Stimulated activated effector memory CD8-positive, alpha-beta T cell treated with anti-CD3 and anti-CD28 coated beads, Interleukin-12 subunit alpha, Interleukin-12 subunit beta, amount 100 ng/mL, for 72 hours (primary cell): ENCODE results near the gene PDS5A.
"Not testable (repeated sequence)": the region's sequence is repeated elsewhere in the genome, so short reads cannot be mapped to it uniquely, and the experiment has no call there.

ENCODE experiments used
- ATAC-seq: fragments of 150-1000 bp; cut with Tn5 transposase; 2 replicates; pipeline ENCODE4 v1.10.0; 2021
- DNase-seq, 2 donors: peaks; one replicate each; pipeline ENCODE4 v3.0.0; 2021 to 2022; ENCODE audit warnings: low spot score in 2 of 2
- H3K27ac Mint-ChIP-seq: one replicate; pipeline ENCODE4 v1.8.0; 2022; ENCODE audit warnings: mild to moderate bottlenecking, mixed read lengths
- H3K36me3 Mint-ChIP-seq: one replicate; pipeline ENCODE4 v1.8.0; 2022; ENCODE audit warnings: mild to moderate bottlenecking, mixed read lengths
- H3K4me1 Mint-ChIP-seq: one replicate; pipeline ENCODE4 v1.8.0; 2022; ENCODE audit warnings: mixed read lengths
- H3K4me3 Mint-ChIP-seq: one replicate; pipeline ENCODE4 v1.8.0; 2022; ENCODE audit warnings: mild to moderate bottlenecking, mixed read lengths
- H3K9me3 Mint-ChIP-seq: one replicate; pipeline ENCODE4 v1.8.0; 2022; ENCODE audit warnings: mixed read lengths

Gene PDS5A

GRCh38 chr4:39813033-39813432 is 164.7 kb downstream of the PDS5A start:
- Mint-ChIP-seq H3K36me3 (peaks cover 39% of the 10 kb centered on the region), H3K4me1 (peaks cover 29% of the 10 kb centered on the region), H3K4me3 (peak overlapping the region; percentile 53), H3K27ac (peak overlapping the region; percentile 100)
- DNase-seq, ATAC-seq, H3K9me3 Mint-ChIP-seq: not testable (repeated sequence)

- Mint-ChIP-seq H3K27ac (peak overlapping the region; percentile 100), H3K9me3 (peaks cover 4% of the 10 kb centered on the region), H3K36me3 (peaks cover 39% of the 10 kb centered on the region), H3K4me3 (peak overlapping the region; percentile 53), H3K4me1 (peaks cover 29% of the 10 kb centered on the region)
- ATAC-seq: peak; percentile 71
- peak in 1 of 2 donors; percentile 7 for DNase-seq
These were observed 165.2 kb downstream of the PDS5A start for GRCh38 chr4:39812500-39812899.

- peaks cover 17% of the 10 kb centered on the region for H3K36me3 Mint-ChIP-seq
- H3K9me3 Mint-ChIP-seq: peaks cover 4% of the 10 kb centered on the region
- no peak for ATAC-seq
- DNase-seq: no peak
- H3K4me3 Mint-ChIP-seq: no peak overlapping the region
- H3K27ac Mint-ChIP-seq: no peak overlapping the region
- H3K4me1 Mint-ChIP-seq: peaks cover 14% of the 10 kb centered on the region
These were observed 169.4 kb downstream of the PDS5A start for GRCh38 chr4:39808231-39808749.

DNA sequence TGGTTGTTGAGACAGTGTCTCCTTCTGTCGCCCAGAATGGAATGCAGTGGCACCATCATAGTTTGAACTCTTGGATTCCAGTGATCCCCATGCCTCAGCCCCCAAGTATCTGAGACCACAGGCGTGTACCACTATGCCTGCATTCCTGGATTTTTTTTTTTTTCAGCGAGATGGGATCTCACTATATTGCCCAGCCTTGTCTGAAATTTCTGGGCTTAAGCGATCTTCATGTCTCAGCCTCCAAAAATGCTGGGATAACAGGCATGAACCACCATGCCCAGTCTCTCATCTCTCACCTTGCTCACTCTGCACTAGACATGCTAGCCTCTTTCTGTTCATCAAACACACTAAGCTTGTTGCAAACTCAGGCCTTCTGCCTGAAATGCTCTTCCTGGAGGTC is 175.7 kb downstream of the PDS5A start:
- no peak overlapping the region for H3K4me3 Mint-ChIP-seq
- H3K4me1 Mint-ChIP-seq: no peaks in the 10 kb centered on the region
- no peak overlapping the region for H3K27ac Mint-ChIP-seq
- H3K9me3 Mint-ChIP-seq: no peaks in the 10 kb centered on the region
- no peak for ATAC-seq
- no peaks in the 10 kb centered on the region for H3K36me3 Mint-ChIP-seq
- no peak for DNase-seq

DNA sequence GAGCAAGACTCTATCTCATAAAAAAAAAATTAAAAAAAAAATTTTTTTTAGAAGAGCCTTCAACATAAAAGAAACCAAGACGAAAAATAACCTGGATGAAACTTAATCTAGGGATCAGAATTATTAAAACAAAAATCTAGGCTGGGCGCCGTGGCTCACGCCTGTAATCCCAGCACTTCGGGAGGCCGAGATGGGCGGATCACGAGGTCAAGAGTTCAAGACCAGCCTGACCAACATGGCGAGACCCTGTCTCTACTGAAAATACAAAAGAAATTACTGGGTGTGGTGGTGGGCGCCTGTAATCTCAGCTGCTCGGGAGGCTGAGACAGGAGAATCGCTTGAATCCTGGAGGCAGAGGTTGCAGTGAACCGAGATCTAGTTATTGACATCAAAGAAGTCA is 184.7 kb downstream of the PDS5A start:
- not testable (repeated sequence) for ATAC-seq, H3K27ac Mint-ChIP-seq, H3K36me3 Mint-ChIP-seq, H3K9me3 Mint-ChIP-seq, H3K4me3 Mint-ChIP-seq, H3K4me1 Mint-ChIP-seq, DNase-seq

- Mint-ChIP-seq H3K4me3 (no peak overlapping the region), H3K36me3 (no peaks in the 10 kb centered on the region), H3K27ac (no peak overlapping the region), H3K4me1 (no peaks in the 10 kb centered on the region), H3K9me3 (no peaks in the 10 kb centered on the region)
- no peak for ATAC-seq
- no peak for DNase-seq
These were observed 185.2 kb downstream of the PDS5A start for GRCh38 chr4:39792529-39792928.

DNA sequence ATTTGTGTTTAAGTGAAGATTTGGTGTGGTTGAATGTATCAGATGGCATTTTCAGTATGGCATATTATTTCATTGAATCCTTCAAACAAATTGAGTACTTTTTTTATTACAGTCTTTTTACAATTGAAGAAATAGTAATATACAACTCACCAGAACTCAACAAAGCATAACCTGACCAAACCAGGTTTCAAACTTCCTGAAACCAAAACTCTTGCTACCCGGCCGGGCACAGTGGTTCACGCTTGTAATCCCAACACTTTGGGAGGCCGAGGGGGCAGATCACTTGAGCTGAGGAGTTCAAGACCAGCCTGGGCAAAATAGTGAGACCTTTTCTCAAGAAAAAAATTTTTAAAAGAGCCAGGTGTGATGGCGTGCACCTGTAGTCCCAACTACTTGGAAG is 185.6 kb downstream of the PDS5A start:
- Mint-ChIP-seq H3K36me3 (no peaks in the 10 kb centered on the region), H3K9me3 (no peaks in the 10 kb centered on the region), H3K27ac (no peak overlapping the region)

DNA sequence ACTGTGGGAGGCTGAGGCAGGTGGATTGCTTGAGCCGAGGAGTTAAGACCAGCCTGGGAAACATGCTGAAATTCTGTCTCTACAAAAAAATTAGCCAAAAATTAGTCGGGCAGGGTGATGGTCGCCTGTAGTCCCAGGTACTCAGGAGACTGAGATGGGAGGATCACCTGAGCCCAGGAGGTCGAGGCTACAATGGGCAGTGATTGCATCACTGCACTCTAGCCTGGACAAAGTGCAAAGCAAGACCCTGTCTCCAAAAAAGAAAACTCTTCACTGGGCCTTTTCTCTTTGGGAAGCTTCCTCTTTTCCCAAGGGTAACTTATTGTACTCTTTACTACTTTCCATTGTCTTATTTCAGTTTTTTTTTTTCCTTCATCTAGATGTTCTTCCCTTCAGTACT is 190.9 kb downstream of the PDS5A start:
- Mint-ChIP-seq H3K4me1 (no peaks in the 10 kb centered on the region), H3K27ac (no peak overlapping the region), H3K36me3 (peaks cover 6% of the 10 kb centered on the region), H3K4me3 (no peak overlapping the region), H3K9me3 (no peaks in the 10 kb centered on the region)
- ATAC-seq: no peak
- no peak for DNase-seq

More for the DNA sequence above, 185.6 kb downstream of the PDS5A start:
- DNase-seq (no peak), ATAC-seq (no peak)
- Mint-ChIP-seq H3K4me1 (no peaks in the 10 kb centered on the region), H3K4me3 (no peak overlapping the region)

GRCh38 chr4:39785083-39785482 is 192.6 kb downstream of the PDS5A start:
- peaks cover 16% of the 10 kb centered on the region for H3K36me3 Mint-ChIP-seq
- H3K4me1 Mint-ChIP-seq: no peaks in the 10 kb centered on the region
- H3K9me3 Mint-ChIP-seq: no peaks in the 10 kb centered on the region
- H3K27ac Mint-ChIP-seq: no peak overlapping the region
- ATAC-seq (no peak), DNase-seq (no peak)
- H3K4me3 Mint-ChIP-seq: no peak overlapping the region

GRCh38 chr4:39781988-39782387 is 195.7 kb downstream of the PDS5A start:
- H3K4me3 Mint-ChIP-seq, DNase-seq, H3K9me3 Mint-ChIP-seq, H3K27ac Mint-ChIP-seq, ATAC-seq, H3K4me1 Mint-ChIP-seq: not testable (repeated sequence)
- H3K36me3 Mint-ChIP-seq: peaks cover 44% of the 10 kb centered on the region
